Gastrocnemius medialis (tissue), 4 donors: ENCODE data around the gene PCDH8.

Source experiments
- CTCF ChIP-seq, 5 experiments: fragments of 450-650 bp in 3 of 5; fragments of 200-600 bp in 2 of 5; sonication (generic) in 2 of 5; IDR thresholded peaks in 4 of 5; conservative IDR thresholded peaks in 1 of 5; 1 replicate in 4 of 5; 2 replicates in 1 of 5; pipeline ENCODE4 v1.5.1; 2016 to 2019; ENCODE audit warnings: antibody characterized with exemption in 5 of 5, mild to moderate bottlenecking in 3 of 5, moderate library complexity in 3 of 5
- POLR2A ChIP-seq, 2 donors: fragments of 450-650 bp; IDR thresholded peaks; one replicate each; pipeline ENCODE4 v1.6.1; 2017; ENCODE audit warnings: antibody characterized with exemption in 2 of 2, mild to moderate bottlenecking in 2 of 2, moderate library complexity in 2 of 2

- TF ChIP-seq CTCF (IDR thresholded peaks at IDR 0.05 in 4 of 5, conservative IDR thresholded peaks at IDR 0.05 in 1 of 5) (no peak), POLR2A (IDR thresholded peaks at IDR 0.05) (no peak)
Observed at GRCh38 chr13:52885141-52885540, 36.7 kb upstream of the PCDH8 start.
